PFSK-1 (cell line): ENCODE measurements around the gene SHISAL2B.

Experiments used
- POLR2AphosphoS5 ChIP-seq: IDR thresholded peaks from 2 replicates; pipeline ENCODE4 v1.6.1; 2012; ENCODE audit warnings: low read depth, mild to moderate bottlenecking, control low read depth, low read length, moderate library complexity
- TAF1 ChIP-seq: IDR thresholded peaks from 2 replicates; pipeline ENCODE4 v1.6.1; 2012; ENCODE audit warnings: low read length, control low read depth, borderline replicate concordance; ENCODE audit not compliant: insufficient read depth
- TF ChIP-seq, protein P1 (sequence below), 2 experiments: IDR thresholded peaks; 2 replicates each; pipeline versions ENCODE4 v1.6.1 to v1.8.0; 2011 to 2012; ENCODE audit warnings: low read depth in 2 of 2, low read length in 2 of 2, control low read depth in 1 of 2, inconsistent platforms in 1 of 2, mild to moderate bottlenecking in 1 of 2, moderate library complexity in 1 of 2; ENCODE audit not compliant: insufficient read depth in 1 of 2

DNA sequence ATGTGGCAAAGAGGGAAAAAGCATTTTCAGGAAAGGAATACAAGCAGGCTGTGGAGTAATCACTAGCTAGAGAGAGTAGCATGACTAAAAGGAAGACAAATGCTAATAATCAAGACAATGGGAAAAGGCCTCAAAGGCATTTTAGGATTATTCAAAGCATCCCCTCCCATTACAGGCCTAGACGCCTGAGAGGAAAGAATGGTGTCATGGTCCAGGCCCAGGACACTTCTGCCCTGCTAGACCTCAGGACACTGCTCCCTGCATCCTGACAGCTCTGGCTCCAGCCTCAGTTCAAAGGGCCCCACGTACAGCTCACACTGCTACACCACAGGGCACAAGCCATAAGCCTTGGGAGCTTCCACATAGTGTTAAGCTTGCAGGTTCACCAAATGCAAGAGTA, 40.8 kb upstream of the SHISAL2B start:
- no peak for TF ChIP-seq TAF1
- TF ChIP-seq, protein P1, sequence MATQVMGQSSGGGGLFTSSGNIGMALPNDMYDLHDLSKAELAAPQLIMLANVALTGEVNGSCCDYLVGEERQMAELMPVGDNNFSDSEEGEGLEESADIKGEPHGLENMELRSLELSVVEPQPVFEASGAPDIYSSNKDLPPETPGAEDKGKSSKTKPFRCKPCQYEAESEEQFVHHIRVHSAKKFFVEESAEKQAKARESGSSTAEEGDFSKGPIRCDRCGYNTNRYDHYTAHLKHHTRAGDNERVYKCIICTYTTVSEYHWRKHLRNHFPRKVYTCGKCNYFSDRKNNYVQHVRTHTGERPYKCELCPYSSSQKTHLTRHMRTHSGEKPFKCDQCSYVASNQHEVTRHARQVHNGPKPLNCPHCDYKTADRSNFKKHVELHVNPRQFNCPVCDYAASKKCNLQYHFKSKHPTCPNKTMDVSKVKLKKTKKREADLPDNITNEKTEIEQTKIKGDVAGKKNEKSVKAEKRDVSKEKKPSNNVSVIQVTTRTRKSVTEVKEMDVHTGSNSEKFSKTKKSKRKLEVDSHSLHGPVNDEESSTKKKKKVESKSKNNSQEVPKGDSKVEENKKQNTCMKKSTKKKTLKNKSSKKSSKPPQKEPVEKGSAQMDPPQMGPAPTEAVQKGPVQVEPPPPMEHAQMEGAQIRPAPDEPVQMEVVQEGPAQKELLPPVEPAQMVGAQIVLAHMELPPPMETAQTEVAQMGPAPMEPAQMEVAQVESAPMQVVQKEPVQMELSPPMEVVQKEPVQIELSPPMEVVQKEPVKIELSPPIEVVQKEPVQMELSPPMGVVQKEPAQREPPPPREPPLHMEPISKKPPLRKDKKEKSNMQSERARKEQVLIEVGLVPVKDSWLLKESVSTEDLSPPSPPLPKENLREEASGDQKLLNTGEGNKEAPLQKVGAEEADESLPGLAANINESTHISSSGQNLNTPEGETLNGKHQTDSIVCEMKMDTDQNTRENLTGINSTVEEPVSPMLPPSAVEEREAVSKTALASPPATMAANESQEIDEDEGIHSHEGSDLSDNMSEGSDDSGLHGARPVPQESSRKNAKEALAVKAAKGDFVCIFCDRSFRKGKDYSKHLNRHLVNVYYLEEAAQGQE (IDR thresholded peaks at IDR 0.05; ENCODE audit: insufficient read depth in 1 of 2, low read depth in 2 of 2, low read length in 2 of 2): no peak
- no peak for TF ChIP-seq POLR2AphosphoS5
